ENCODE results near the gene NKIRAS1.
A peak's percentile ranks its signal among the peaks of the same experiment; 100 is the strongest.

Gene NKIRAS1

GRCh38 chr3:23923786-23924185, 7.0 kb upstream of the NKIRAS1 start (continued):
- TF ChIP-seq ZEB2 (tag by site-specific recombination; IDR thresholded peaks at IDR 0.05) = peak; percentile 10; the same call in 1 of the 2 replicates
- 0 out of 2 replicates have a peak, but pooled peaks have one; percentile 23 for TF ChIP-seq ZNF335 (tag by site-specific recombination; conservative IDR thresholded peaks at IDR 0.05)
- no peak for TF ChIP-seq ZNF521 (tag by site-specific recombination; IDR thresholded peaks at IDR 0.05)
- peak; percentile 97 for TF ChIP-seq PRDM6 (tag by site-specific recombination; IDR thresholded peaks at IDR 0.05)
- TF ChIP-seq ZBTB20 (tag by site-specific recombination; IDR thresholded peaks at IDR 0.05) = peak; percentile 23; the same call in 1 of the 2 replicates
- no peak for TF ChIP-seq TSHZ1 (tag by site-specific recombination; IDR thresholded peaks at IDR 0.05; ENCODE audit: borderline replicate concordance)
- TF ChIP-seq ZNF366 (tag by site-specific recombination; conservative IDR thresholded peaks at IDR 0.05) = peak; percentile 33; the same call in 1 of the 2 replicates
- no peak for TF ChIP-seq ZNF2 (tag by site-specific recombination; IDR thresholded peaks at IDR 0.05)
- peak; percentile 68 for TF ChIP-seq ZBTB44 (tag by site-specific recombination; IDR thresholded peaks at IDR 0.05)
- peak; percentile 85 for TF ChIP-seq ZFHX2 (tag by site-specific recombination; conservative IDR thresholded peaks at IDR 0.05)
- 0 out of 2 replicates have a peak, but pooled peaks have one; percentile 19 for TF ChIP-seq ZNF24 (tag by site-specific recombination; IDR thresholded peaks at IDR 0.05)
- no peak for TF ChIP-seq ZNF324 (tag by site-specific recombination; IDR thresholded peaks at IDR 0.05)
- TF ChIP-seq KLF10 (tag by site-specific recombination; IDR thresholded peaks at IDR 0.05) = peak; percentile 58
- TF ChIP-seq ZNF398 (tag by site-specific recombination; IDR thresholded peaks at IDR 0.05) = peak; percentile 75

- ChIA-PET CTCF (no interaction called here), POLR2A (interaction anchor here (0.6 to 1.3 kb wide), 4 partner anchors 20 to 730 kb away, joined by 3 to 6 read pairs (median 4); no protein-coding TSS in a partner anchor)
- H3K9me3 ChIP-seq (ENCODE audit: control insufficient read depth, insufficient read depth, low read depth, low read length) = no peaks in the 10 kb centered on the region
- no peak overlapping the region for H3K4me3 ChIP-seq (ENCODE audit: low read depth, low read length)
- H3K27ac ChIP-seq (ENCODE audit: extremely low read depth, low read depth, low read length) = no peak overlapping the region
- H3K4me1 ChIP-seq (ENCODE audit: control insufficient read depth, insufficient read depth, low read length) = no peaks in the 10 kb centered on the region
- TF ChIP-seq ATF2 (tag by site-specific recombination; IDR thresholded peaks at IDR 0.05; ENCODE audit: low read depth) = peak; percentile 23; the same call in 1 of the 2 replicates
- TF ChIP-seq ZNF121 (tag by site-specific recombination; IDR thresholded peaks at IDR 0.05) = peak; percentile 85
- peak; percentile 68 for TF ChIP-seq OSR2 (tag by site-specific recombination; IDR thresholded peaks at IDR 0.05)
- no peak for TF ChIP-seq PATZ1 (tag by site-specific recombination; IDR thresholded peaks at IDR 0.05)
- no peak for TF ChIP-seq ZFP3 (tag by site-specific recombination; IDR thresholded peaks at IDR 0.05; ENCODE audit: low read depth)
- TF ChIP-seq KLF1 (tag by site-specific recombination; IDR thresholded peaks at IDR 0.05) = no peak
- 0 out of 2 replicates have a peak, but pooled peaks have one; percentile 15 for TF ChIP-seq ZNF843 (tag by site-specific recombination; IDR thresholded peaks at IDR 0.05)
- TF ChIP-seq ZBTB48 (tag by site-specific recombination; IDR thresholded peaks at IDR 0.05) = 0 out of 2 replicates have a peak, but pooled peaks have one; percentile 23
- no peak for TF ChIP-seq OVOL3 (tag by site-specific recombination; IDR thresholded peaks at IDR 0.05)
- peaks cover 3 to 45% of the 10 kb centered on the region in 2 experiments; a peak in 2 of 3 replicates for H3K36me3 ChIP-seq (ENCODE audit: control insufficient read depth in 2 of 2, insufficient read depth in 1 of 2, low read length in 2 of 2)
Observed at GRCh38 chr3:23921052-23921511, 4.3 kb upstream of the NKIRAS1 start.
